ENCODE data around the gene RRM2.

Gene RRM2

DNA sequence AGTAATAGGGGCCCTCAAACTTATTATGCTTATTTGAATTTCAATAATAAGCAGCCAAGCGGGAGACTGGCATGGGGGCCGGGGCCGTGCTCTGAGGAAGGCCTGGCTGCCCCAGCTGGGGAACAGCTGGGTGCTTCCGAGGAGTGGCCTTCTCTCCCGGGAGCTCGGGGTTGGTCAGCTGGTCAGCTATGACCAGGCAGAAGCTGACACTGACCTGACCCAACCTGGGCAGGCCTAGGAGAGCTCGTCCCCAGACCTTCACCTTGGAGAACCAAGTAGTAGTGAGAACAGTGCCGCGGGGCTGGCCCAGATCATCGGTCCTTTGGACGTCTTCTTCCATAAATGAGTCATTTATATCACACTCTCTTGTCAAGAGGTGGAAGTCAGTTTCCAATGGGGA lies 36.1 kb downstream of the RRM2 start:
- no peak for DNase-seq (ENCODE audit: low read depth)

- no peak for DNase-seq (ENCODE audit: low read depth)
Measured at GRCh38 chr2:10159086-10159485, 36.5 kb downstream of the RRM2 start.

DNA sequence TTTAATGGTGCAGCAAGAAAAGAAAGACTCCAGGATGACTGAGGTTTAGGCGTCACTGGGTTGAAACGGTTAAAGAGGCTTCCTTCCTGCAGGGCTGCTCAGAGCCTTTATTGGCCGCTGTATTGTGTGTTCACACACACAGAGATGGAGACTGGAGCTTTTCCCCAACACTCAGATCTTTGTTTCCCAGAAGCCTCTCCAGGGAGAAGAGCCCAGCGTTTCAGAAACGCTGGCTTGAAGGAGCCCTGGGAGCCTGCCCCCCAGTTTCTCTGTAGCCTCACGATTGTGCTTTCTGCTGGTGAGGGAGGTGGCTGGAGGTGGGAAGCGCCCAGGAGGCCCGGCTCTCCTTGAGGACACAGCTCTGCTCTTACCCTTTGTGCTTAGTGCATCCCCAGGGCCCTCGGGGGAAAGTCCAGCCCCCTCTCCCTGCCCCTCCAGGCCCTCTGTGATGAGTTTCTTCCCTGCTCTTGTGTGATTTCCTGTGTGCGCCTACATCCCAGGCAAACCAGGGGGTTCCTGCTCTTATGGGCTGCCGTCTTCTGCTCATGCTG lies 37.1 kb downstream of the RRM2 start:
- DNase-seq (ENCODE audit: low read depth) = no peak

GRCh38 chr2:10160203-10160955 lies 37.8 kb downstream of the RRM2 start:
- no peak for DNase-seq (ENCODE audit: low read depth)

- no peak for DNase-seq (ENCODE audit: low read depth)
Measured at GRCh38 chr2:10161206-10161931, 38.8 kb downstream of the RRM2 start.

GRCh38 chr2:10161961-10162441 lies 39.5 kb downstream of the RRM2 start:
- DNase-seq (ENCODE audit: low read depth) = no peak

DNA sequence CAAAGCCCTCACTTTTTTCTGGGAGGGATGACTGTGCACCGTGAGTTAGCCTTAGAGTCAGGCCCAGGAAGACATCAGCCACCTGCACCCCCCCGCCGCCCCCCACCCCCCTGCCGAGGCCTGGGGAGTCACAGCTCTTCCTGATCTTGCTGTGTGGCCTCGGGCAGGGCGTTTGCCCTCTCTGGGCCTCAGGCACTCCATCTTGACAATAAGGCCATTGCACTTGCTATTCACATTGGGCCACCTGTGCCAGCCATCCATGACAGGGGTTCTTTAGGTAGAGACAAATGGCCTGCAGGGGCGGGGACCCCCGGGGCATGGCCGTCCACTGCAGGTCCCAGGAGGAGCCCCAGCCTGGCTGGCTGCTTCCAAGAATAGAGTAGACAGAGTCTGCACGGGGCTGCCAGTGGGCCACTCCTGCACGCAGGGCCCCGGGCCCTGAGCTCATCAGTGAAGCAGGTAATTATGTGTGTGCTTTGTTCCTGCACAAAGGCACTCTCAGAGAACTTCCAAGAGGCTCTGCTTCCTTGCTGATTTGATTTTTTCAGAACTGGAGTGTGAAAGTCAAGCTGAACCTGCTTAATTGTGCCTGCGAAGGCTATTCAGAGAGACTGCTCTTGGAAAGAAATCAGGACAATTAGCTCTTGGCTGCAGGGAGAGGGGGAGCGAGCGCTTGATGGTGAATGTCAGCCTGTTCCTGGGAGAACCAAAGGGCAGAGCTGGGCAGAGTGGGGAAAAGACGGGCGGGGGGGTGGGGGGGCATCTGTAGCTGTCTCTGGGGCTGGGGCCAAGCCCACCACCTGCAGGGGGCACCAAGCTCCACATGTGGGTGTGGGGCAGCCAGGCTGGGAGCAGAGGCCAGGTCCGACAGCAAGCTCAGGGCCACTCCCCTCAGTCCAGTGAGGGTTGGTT lies 40.3 kb downstream of the RRM2 start:
- no peak for DNase-seq (ENCODE audit: low read depth)

DNA sequence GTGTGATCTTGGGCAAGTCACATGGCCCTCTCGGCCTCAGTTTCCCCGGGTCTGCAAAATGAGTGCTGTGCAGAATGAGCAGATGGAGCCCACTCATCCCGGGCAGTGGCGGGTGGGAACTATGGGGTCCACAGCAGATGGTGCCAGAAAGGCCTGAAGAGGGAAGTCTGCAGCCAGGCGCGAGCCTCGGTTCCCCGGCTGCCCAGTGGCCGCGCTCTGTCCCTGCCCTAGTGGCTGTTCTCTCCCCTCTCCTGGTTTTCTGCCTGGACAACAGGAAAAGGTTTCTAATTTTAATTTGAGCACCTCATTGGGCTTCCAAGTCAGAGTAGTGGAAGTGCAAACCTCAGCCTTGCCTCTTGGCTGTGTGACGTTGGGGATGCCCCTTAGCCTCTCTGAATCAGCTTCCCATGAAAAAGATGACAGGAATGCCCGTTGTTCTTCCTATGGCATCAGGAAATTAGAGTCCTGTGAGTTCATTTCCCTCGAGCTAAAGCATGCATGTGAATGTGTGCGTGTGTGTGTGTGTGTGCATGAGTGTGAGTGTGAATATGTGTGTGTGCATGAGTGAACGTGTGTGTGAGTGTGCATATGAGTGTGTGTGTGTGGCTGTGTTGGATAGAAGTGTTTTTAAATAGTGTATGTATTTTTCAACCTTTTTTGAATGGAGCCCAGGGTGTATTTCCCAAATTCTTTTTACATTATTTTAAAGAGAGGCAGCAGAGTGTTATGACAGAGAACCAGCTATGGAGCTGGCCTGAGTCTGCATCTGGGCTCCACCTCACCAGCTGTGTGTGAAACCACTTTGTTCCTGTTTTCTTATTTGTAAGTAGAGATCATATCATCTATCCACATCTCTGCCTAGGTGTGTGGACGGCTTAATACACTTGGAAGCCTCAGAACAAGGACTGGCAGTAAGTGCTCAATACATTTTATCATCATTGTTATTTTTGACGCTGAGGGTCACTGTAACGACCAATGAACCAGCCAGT lies 41.3 kb downstream of the RRM2 start:
- no peak for DNase-seq (ENCODE audit: low read depth)

- DNase-seq (ENCODE audit: low read depth) = no peak
Measured at GRCh38 chr2:10164601-10165000, 42.1 kb downstream of the RRM2 start.

DNA sequence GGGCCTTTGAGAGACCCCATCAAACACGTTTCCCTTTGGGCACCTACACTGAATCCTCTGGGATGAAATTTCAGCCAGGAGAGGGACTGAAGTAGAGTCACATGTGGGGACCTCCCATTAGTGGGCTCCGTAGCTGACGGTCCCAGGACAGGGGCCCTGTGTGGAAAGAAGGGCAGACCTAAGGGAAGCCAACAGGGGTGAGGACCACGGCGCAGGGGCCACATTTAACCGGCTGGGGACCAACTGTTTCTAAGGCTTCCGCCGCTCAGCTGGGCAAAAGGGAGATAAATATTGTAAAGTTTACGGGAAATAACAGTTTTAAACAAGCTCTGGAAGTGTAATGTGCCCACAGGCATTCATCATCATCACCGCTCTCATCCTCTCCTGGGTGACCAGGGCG lies 42.7 kb downstream of the RRM2 start:
- no peak for DNase-seq (ENCODE audit: low read depth)

DNA sequence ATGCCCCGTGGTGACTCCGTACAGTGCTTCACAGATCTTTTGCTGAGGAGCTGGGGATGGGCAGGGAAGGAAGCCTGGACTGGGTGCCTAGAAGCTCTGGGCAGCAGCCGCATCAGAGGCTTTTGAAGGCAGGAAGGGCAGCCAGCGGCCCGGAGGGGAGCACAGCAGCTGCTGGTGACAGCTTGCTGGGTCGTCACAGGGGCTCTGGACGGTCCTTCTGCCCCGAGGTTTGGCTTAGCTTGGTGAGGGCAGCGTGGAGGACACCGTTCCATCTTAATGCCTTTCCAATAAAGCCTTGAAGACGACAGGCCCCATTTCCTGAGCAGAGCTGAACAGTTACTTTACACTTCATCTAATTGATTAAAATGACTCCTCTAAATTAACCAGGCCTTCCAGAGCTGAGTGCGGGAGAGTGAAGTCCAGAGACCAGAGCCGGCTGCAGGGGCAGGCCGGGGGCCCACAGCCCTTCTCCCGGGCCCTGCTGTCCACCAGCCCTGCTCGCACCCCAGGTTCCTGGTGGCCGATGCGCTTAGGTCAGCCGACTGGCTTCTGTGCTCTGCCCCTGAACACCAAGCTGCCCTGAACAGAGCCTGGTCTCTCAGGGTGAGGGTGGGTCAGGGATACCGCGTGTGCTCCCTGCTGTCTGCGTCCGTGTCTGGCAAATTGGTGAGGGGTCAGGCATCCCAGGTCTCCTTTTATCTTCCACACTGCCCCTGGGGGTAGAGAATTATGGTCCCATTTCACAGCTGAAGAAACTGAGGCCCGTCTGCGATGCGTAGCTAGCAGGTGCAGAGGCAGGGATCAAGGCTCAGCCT lies 43.5 kb downstream of the RRM2 start:
- no peak for DNase-seq (ENCODE audit: low read depth)

GRCh38 chr2:10166676-10167292 lies 44.2 kb downstream of the RRM2 start:
- DNase-seq (ENCODE audit: low read depth) = no peak

- DNase-seq (ENCODE audit: low read depth) = no peak
Measured at GRCh38 chr2:10167316-10167715, 44.8 kb downstream of the RRM2 start.

DNA sequence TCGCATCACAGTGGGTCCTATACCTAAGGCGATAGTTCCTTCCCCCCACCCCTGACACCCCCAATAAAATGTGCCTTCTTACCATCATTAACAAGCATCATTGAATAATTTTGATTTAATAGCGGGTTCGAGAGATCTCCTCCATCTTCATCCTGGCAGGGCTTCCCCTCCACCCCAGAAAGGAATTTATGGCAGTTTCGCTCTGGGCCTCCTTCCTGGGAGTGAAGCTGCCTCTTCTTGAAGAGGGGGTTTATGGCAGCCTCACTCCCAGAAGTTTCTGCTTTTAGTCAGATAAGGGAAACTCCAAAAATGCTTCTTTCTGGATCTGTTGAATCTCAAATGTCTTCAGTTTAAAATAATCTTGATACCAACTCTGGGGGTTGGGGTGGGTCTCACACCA lies 45.7 kb downstream of the RRM2 start:
- no peak for DNase-seq (ENCODE audit: low read depth)

- no peak for DNase-seq (ENCODE audit: low read depth)
Measured at GRCh38 chr2:10169053-10169578, 46.6 kb downstream of the RRM2 start.

DNA sequence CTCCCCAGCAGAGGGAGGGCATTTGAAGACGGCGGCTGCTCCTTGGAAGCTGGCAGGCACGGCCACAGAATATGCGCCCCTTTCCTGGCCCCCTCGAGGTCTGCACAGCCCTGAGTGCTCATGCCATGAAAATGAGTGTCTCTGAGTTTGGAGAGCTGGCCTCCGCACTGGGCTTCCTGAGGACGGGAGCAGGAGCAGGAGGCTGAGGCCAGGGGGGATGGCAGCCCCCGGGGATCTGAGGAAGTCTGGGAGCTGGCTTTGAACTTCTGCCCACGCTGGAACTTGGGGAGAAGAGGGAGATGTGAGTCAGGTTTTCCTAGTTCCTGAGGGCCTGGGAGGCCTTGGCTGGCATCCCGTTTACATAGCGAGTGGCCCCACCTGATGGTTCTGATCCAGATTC lies 47.0 kb downstream of the RRM2 start:
- DNase-seq (ENCODE audit: low read depth) = no peak

DNA sequence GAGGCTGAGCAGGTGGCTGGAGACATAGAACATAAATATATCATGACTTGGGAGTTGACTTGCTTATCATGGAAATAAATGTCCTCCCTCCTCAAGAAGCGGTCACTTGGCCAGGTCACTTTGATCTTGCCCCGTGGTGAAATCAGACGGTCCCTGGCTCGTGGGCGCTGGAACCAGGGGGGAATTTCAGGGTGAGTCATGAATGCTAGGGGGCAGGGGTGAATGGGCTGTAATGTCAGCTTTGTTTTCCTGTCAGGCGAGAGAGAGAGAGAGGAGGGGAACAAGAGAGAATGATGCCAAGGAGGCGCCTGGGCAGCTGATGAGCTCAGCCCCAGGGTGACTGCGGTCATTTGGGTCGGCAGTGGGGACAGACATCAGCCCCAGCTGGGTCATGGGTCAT lies 47.7 kb downstream of the RRM2 start:
- no peak for DNase-seq (ENCODE audit: low read depth)

- no peak for DNase-seq (ENCODE audit: low read depth)
Measured at GRCh38 chr2:10171006-10171800, 48.7 kb downstream of the RRM2 start.

All from stimulated activated CD8-positive, alpha-beta memory T cell treated with anti-CD3 and anti-CD28 coated beads, Interleukin-7, amount 100 ng/mL, for 24 hours (primary cell).